GM23338 (cell line): Measurements from ENCODE around the gene SPEM1. TPM values are rescaled to one million over a fixed set of nuclear protein-coding genes. Genes with fewer than 3 reads are reported as not detected.

Experiments
- ATAC-seq: fragments of 200-7000 bp; cut with Tn5 transposase; 3 replicates; pipeline ENCODE4 v1.9.1; 2020
- DNase-seq: peaks from one replicate; pipeline ENCODE4 v3.0.0-alpha.2; 2015; ENCODE audit warnings: low spot score
- H2AFZ ChIP-seq: fragments of 200-600 bp; sonication (generic); 2 replicates; pipeline ENCODE4 v1.8.0; 2016; ENCODE audit warnings: antibody characterized with exemption, mild to moderate bottlenecking, moderate library complexity
- H3F3A ChIP-seq: fragments of 200-600 bp; sonication (generic); replicated peaks from 2 replicates; pipeline ENCODE4 v1.8.0; 2017; ENCODE audit warnings: antibody characterized with exemption, mixed run types, low read depth
- H3K27ac ChIP-seq: fragments of 200-600 bp; sonication (generic); 2 replicates; pipeline ENCODE4 v1.6.1; 2016; ENCODE audit warnings: low read depth
- H3K27me3 ChIP-seq: fragments of 200-600 bp; sonication (generic); 2 replicates; pipeline ENCODE4 v1.8.0; 2016; ENCODE audit warnings: mild to moderate bottlenecking, mixed run types, moderate library complexity; ENCODE audit not compliant: insufficient read depth
- H3K36me3 ChIP-seq: fragments of 200-600 bp; sonication (generic); 2 replicates; pipeline ENCODE4 v1.8.0; 2016; ENCODE audit warnings: mild to moderate bottlenecking; ENCODE audit not compliant: insufficient read depth
- H3K4me1 ChIP-seq: fragments of 200-600 bp; sonication (generic); 2 replicates; pipeline ENCODE4 v1.8.0; 2016; ENCODE audit warnings: mild to moderate bottlenecking, moderate library complexity; ENCODE audit not compliant: insufficient read depth
- H3K4me2 ChIP-seq: fragments of 200-600 bp; sonication (generic); 2 replicates; pipeline ENCODE4 v1.7.1; 2017; ENCODE audit warnings: mixed run types
- H3K4me3 ChIP-seq: fragments of 200-600 bp; sonication (generic); 2 replicates; pipeline ENCODE4 v1.6.1; 2016; ENCODE audit warnings: mixed run types
- H3K79me2 ChIP-seq: fragments of 200-600 bp; sonication (generic); replicated peaks from 2 replicates; pipeline ENCODE4 v1.8.0; 2017; ENCODE audit warnings: mild to moderate bottlenecking; ENCODE audit not compliant: insufficient read depth
- H3K9me2 ChIP-seq: fragments of 200-600 bp; sonication (generic); 2 replicates; pipeline ENCODE4 v1.8.0; 2017; ENCODE audit not compliant: insufficient read depth
- H4K20me1 ChIP-seq: fragments of 200-600 bp; sonication (generic); replicated peaks from 2 replicates; pipeline ENCODE4 v1.8.0; 2017; ENCODE audit warnings: mild to moderate bottlenecking; ENCODE audit not compliant: insufficient read depth
- H3K27ac Mint-ChIP-seq: 2 replicates; pipeline ENCODE4 v1.8.0; 2020; ENCODE audit warnings: inconsistent platforms, mild to moderate bottlenecking, moderate library complexity, mixed read lengths
- H3K27me3 Mint-ChIP-seq: 3 replicates; pipeline ENCODE4 v1.8.0; 2022; ENCODE audit warnings: low read depth, mild to moderate bottlenecking, moderate library complexity, mixed read lengths, inconsistent platforms; ENCODE audit not compliant: insufficient read depth, poor library complexity
- H3K36me3 Mint-ChIP-seq: 3 replicates; pipeline ENCODE4 v1.8.0; 2021; ENCODE audit warnings: low read depth, mild to moderate bottlenecking, inconsistent platforms, moderate library complexity, mixed read lengths
- H3K4me1 Mint-ChIP-seq: 3 replicates; pipeline ENCODE4 v1.8.0; 2020; ENCODE audit warnings: mild to moderate bottlenecking, inconsistent platforms, mixed read lengths
- H3K4me3 Mint-ChIP-seq: 3 replicates; pipeline ENCODE4 v1.8.0; 2021; ENCODE audit warnings: moderate library complexity, mild to moderate bottlenecking, inconsistent platforms, mixed read lengths
- H3K9me3 Mint-ChIP-seq: 3 replicates; pipeline ENCODE4 v1.8.0; 2020; ENCODE audit warnings: moderate library complexity, mild to moderate bottlenecking, inconsistent platforms, mixed read lengths
- CTCF ChIP-seq, 2 experiments: fragments of 200-600 bp in 1 of 2; sonication (generic) in 1 of 2; conservative IDR thresholded peaks; 2 replicates each; pipeline versions ENCODE4 v1.5.1 to v1.6.1; 2016 to 2017; ENCODE audit warnings: antibody characterized with exemption in 2 of 2, low read depth in 2 of 2, mild to moderate bottlenecking in 2 of 2, moderate library complexity in 1 of 2
- ETS1 ChIP-seq: IDR thresholded peaks from 2 replicates; pipeline ENCODE4 v1.6.1; 2016; ENCODE audit warnings: antibody characterized with exemption
- REST ChIP-seq: IDR thresholded peaks from one replicate; pipeline ENCODE4 v1.6.1; 2018; ENCODE audit warnings: antibody characterized with exemption; ENCODE audit not compliant: unreplicated experiment
- polyA plus RNA-seq: library from polyadenylated mRNA; unstranded; fragments of >200 nt; fragmentation: Nextera tagmentation; extraction: Ambion mirVana; gene quantifications from 2 replicates; pipeline ENCODE4 v1.2.1, GENCODE V29; 2016
- total RNA-seq: library from RNA; depleted of rRNA; stranded (reverse); fragments of >200 nt; shearing (Covaris generic); gene quantifications from 2 replicates; pipeline ENCODE4 v1.2.3, GENCODE V29; 2014

SPEM1 gene
- total and polyA plus RNA-seq, 2 experiments from 2014 or later, result not detected

- TF ChIP-seq REST (no peak), ETS1 (no peak)
Observed at GRCh38 chr17:7416323-7416722, 3.8 kb upstream of the SPEM1 start (continued).

GRCh38 chr17:7417056-7417655, 3.0 kb upstream of the SPEM1 start:
- Mint-ChIP-seq H3K36me3 (peaks cover 17% of the 10 kb centered on the region), H3K9me3 (no peaks in the 10 kb centered on the region), H3K4me3 (no peak overlapping the region), H3K27me3 (peaks cover 11% of the 10 kb centered on the region), H3K27ac (no peak overlapping the region), H3K4me1 (peaks cover 39% of the 10 kb centered on the region)
- H3K4me3 ChIP-seq, result no peak overlapping the region
- H3K36me3 ChIP-seq, result no peaks in the 10 kb centered on the region
- no peaks in the 10 kb centered on the region for H3K27me3 ChIP-seq
- peak; percentile 8; the same call in 2 of the 3 replicates for ATAC-seq
- no peaks in the 10 kb centered on the region for H3K9me2 ChIP-seq
- H4K20me1 ChIP-seq, result no peaks in the 10 kb centered on the region; the same call in 1 of the 2 replicates
- TF ChIP-seq CTCF (conservative IDR thresholded peaks at IDR 0.05; ENCODE audit: low read depth in 2 of 2) (0 out of 4 replicates have a peak, but pooled peaks of 1 of the 2 experiments have one; percentile 4), ETS1 (no peak)
- no peaks in the 10 kb centered on the region for H3K4me1 ChIP-seq
- H3F3A ChIP-seq, result no peaks in the 10 kb centered on the region
- no peak overlapping the region for H3K27ac ChIP-seq
- no peak overlapping the region for H2AFZ ChIP-seq
- no peaks in the 10 kb centered on the region for H3K79me2 ChIP-seq
- no peak for DNase-seq
- H3K4me2 ChIP-seq, result no peak overlapping the region
